NCI-H1436 treated with DMSO at 0.1 percent for 48 hours (cell line): ENCODE data around the gene FFAR3.
"Not testable (repeated sequence)": the region's sequence is repeated elsewhere in the genome, so short reads cannot be mapped to it uniquely, and the experiment has no call there.

Experiments used
- DNase-seq: peaks from one replicate; lab custom pipeline; 2025; lab: John Stamatoyannopoulos, UW

Gene FFAR3

GRCh38 chr19:35351411-35352176 lies 6.7 kb upstream of the FFAR3 start:
- no peak for DNase-seq

GRCh38 chr19:35352177-35352447 lies 6.1 kb upstream of the FFAR3 start:
- no peak for DNase-seq

- DNase-seq = peak; percentile 22
Observed at GRCh38 chr19:35352448-35353304, 5.6 kb upstream of the FFAR3 start.

- DNase-seq = no peak
Observed at GRCh38 chr19:35353635-35354034, 4.6 kb upstream of the FFAR3 start.

GRCh38 chr19:35354898-35355297 lies 3.4 kb upstream of the FFAR3 start:
- DNase-seq = no peak

GRCh38 chr19:35355791-35356460 lies 2.3 kb upstream of the FFAR3 start:
- DNase-seq = no peak

GRCh38 chr19:35358834-35359233 lies 574 bp downstream of the FFAR3 start:
- DNase-seq = not testable (repeated sequence)

GRCh38 chr19:35359395-35359794 lies 1.1 kb downstream of the FFAR3 start:
- DNase-seq = not testable (repeated sequence)

GRCh38 chr19:35360081-35360480 lies 1.8 kb downstream of the FFAR3 start:
- not testable (repeated sequence) for DNase-seq

- no peak for DNase-seq
Observed at GRCh38 chr19:35360880-35361420, 2.7 kb downstream of the FFAR3 start.

GRCh38 chr19:35362261-35363000 lies 4.2 kb downstream of the FFAR3 start:
- no peak for DNase-seq

- DNase-seq = no peak
Observed at GRCh38 chr19:35363001-35363590, 4.8 kb downstream of the FFAR3 start.

- no peak for DNase-seq
Observed at GRCh38 chr19:35363711-35364425, 5.6 kb downstream of the FFAR3 start.

- DNase-seq = no peak
Observed at GRCh38 chr19:35365303-35365702, 7.0 kb downstream of the FFAR3 start.

GRCh38 chr19:35368378-35368777 lies 10.1 kb downstream of the FFAR3 start:
- DNase-seq = no peak

- DNase-seq = no peak
Observed at GRCh38 chr19:35369522-35369921, 11.3 kb downstream of the FFAR3 start.

GRCh38 chr19:35370722-35371121 lies 12.5 kb downstream of the FFAR3 start, which contains the start of gene GPR42:
Gene GPR42 (plus strand): TSS chr19:35371068. CDS start chr19:35371360, 292 bp downstream.
- DNase-seq = no peak

- no peak for DNase-seq
Observed at GRCh38 chr19:35373492-35373891, 15.2 kb downstream of the FFAR3 start.

GRCh38 chr19:35374031-35374430 lies 15.8 kb downstream of the FFAR3 start:
- DNase-seq = not testable (repeated sequence)

- DNase-seq = no peak
Observed at GRCh38 chr19:35375505-35376307, 17.4 kb downstream of the FFAR3 start.
